ENCODE measurements around the gene EDA. TPM values are rescaled to one million over a fixed set of nuclear protein-coding genes. Genes with fewer than 3 reads are reported as not detected.

The EDA gene
- total RNA-seq = 0.80 and 1.6 TPM in 2 replicates

DNA sequence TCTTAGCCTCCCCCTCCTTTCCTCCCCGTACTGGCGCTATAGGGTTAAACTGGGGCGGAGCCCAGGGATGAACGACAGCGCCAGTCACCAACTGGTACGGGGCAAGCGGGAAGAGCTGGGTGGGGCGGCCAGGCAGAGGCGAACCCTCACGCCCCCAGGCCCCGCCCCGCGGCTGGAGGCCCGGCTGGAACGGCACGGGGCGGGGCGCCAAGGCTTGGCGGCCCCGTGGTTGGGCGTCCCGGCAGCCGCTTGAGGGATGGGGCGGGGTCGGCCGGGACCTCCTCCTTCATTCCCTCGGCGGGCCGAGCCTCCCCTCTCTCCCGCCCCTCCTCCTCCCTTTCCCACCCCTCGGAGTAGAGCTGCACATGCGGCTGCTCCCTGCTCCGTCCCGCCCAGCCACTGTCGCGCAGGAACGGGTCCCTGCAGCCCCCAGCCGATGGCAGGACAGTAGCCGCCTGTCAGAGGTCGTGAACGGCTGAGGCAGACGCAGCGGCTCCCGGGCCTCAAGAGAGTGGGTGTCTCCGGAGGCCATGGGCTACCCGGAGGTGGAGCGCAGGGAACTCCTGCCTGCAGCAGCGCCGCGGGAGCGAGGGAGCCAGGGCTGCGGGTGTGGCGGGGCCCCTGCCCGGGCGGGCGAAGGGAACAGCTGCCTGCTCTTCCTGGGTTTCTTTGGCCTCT lies at the start of gene EDA:
EDA (plus strand) TSS at position 335 of the 678 bp plus-strand sequence.
- peak within 1 kb of the TSS; percentile 60 for H3K4me3 ChIP-seq (ENCODE audit: low read depth, low read length)
- no peak for DNase-seq (ENCODE audit: low read depth)
- TF ChIP-seq CTCF (conservative IDR thresholded peaks at IDR 0.05; ENCODE audit: low read depth, low read length) = no peak

GRCh38 chrX:69568828-69569227 lies 47.1 kb upstream of the EDA start:
- TF ChIP-seq CTCF (conservative IDR thresholded peaks at IDR 0.05; ENCODE audit: low read depth, low read length) = no peak
- no peak for DNase-seq (ENCODE audit: low read depth)
- H3K4me3 ChIP-seq (ENCODE audit: low read depth, low read length) = no peak overlapping the region

DNA sequence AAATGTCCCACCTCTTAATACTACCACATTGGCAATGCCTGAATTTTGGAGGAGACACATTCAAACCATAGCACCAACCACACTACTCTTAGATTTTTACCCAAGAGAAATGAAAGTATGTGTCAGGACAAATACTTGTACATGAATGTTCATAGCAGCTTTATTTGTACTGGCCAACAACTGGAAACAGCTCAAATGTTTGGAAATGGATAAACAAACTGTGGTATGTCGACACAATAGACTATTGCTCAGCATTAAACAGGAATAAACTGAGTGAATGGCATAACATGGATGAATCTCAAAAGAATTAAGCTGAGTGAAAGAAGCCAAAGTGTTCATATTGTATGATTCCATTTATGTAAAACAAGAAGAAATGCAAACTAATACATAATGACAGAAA lies 18.5 kb upstream of the EDA start:
- no peak for TF ChIP-seq CTCF (conservative IDR thresholded peaks at IDR 0.05; ENCODE audit: low read depth, low read length)
- H3K4me3 ChIP-seq (ENCODE audit: low read depth, low read length) = no peak overlapping the region
- DNase-seq (ENCODE audit: low read depth) = no peak

- no peak for DNase-seq (ENCODE audit: low read depth)
- TF ChIP-seq CTCF (conservative IDR thresholded peaks at IDR 0.05; ENCODE audit: low read depth, low read length) = no peak
- H3K4me3 ChIP-seq (ENCODE audit: low read depth, low read length) = no peak overlapping the region
Measured at GRCh38 chrX:69600182-69600581, 15.7 kb upstream of the EDA start.

- no peak for TF ChIP-seq CTCF (conservative IDR thresholded peaks at IDR 0.05; ENCODE audit: low read depth, low read length)
- DNase-seq (ENCODE audit: low read depth) = no peak
- H3K4me3 ChIP-seq (ENCODE audit: low read depth, low read length) = no peak overlapping the region
Measured at GRCh38 chrX:69603566-69604194, 12.2 kb upstream of the EDA start.

DNA sequence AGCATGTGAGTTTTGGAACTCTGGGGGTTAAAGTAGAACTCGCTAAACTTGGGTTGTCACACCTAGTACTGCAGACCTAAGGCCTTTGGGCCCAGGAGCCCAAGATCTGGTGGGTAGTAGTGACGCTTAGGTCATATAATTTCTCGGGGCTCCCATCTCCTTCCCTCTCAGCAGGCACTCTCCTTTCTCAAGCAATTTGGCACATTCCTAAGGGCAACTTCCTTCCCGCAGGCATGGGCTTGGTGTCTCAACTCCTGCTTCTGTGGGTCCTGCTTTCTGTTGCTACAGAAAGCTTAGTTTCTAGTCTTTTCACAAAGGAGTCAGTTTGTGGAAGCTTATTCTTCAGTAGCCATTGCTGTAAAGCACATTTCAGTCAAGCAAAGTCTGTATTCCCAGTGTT lies 10.4 kb upstream of the EDA start:
- no peak for DNase-seq (ENCODE audit: low read depth)
- no peak overlapping the region for H3K4me3 ChIP-seq (ENCODE audit: low read depth, low read length)
- TF ChIP-seq CTCF (conservative IDR thresholded peaks at IDR 0.05; ENCODE audit: low read depth, low read length) = no peak

DNA sequence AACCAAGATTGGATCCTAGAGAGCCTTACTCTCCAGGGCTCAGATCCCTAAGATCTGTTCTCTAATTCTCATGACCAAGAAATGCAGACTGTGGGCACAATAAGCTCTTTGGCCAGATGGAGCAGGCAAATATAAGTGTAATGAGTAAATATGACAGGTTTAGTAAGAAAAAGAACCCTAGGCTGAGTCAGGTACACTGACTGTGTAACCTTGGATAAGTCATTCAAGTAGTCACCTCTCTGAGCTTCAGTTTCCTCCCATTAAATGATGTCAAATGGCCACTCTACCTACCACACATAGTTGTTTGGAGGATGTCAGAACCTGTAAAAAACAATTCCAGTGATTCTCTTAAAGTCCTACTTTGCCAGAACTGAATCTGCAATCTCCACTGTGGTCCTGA lies 8.3 kb upstream of the EDA start:
- H3K4me3 ChIP-seq (ENCODE audit: low read depth, low read length) = no peak overlapping the region
- DNase-seq (ENCODE audit: low read depth) = no peak
- no peak for TF ChIP-seq CTCF (conservative IDR thresholded peaks at IDR 0.05; ENCODE audit: low read depth, low read length)
